Uterus (tissue), 2 donors: ENCODE results near the gene CEP85L.

Source experiments
- CTCF ChIP-seq, 4 experiments: fragments of 200-600 bp in 2 of 4; fragments of 450-650 bp in 2 of 4; sonication (generic) in 2 of 4; IDR thresholded peaks; one replicate each; pipeline ENCODE4 v1.5.1; 2016 to 2019; ENCODE audit warnings: antibody characterized with exemption in 4 of 4, mild to moderate bottlenecking in 2 of 4, moderate library complexity in 1 of 4
- POLR2A ChIP-seq, 2 donors: fragments of 450-650 bp; IDR thresholded peaks; one replicate each; pipeline ENCODE4 v1.6.1; 2016; ENCODE audit warnings: antibody characterized with exemption in 2 of 2, mild to moderate bottlenecking in 1 of 2, moderate library complexity in 1 of 2

DNA sequence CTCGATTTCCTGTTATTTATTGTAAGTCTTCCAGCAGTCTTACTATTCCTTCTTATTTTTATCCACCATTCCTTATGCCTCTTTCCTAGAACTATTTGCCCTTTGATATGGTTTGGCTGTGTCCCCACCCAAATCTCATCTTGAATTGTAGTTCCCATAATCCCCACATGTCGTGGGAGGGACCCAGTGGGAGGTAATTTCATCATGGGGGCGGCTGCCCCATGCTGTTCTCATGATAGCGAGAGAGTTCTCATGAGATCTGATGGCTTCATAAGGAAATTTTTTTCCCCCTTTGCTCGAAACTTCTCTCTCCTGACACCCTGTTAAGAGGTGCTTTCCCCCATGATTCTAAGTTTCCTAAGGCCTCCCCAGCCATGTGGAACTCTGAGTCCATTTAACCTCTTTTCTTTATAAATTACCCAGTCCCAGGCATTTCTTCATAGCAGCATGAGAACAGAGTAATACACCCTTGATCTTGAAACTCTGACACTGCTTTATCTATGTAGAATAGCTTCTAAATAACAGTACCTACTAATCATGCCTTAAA is 54.5 kb downstream of the CEP85L start:
- TF ChIP-seq CTCF (IDR thresholded peaks at IDR 0.05) (no peak), POLR2A (IDR thresholded peaks at IDR 0.05) (no peak)
